Neural cell (in vitro differentiated cells): ENCODE measurements around the gene KIF5A. TPM values are rescaled to one million over a fixed set of nuclear protein-coding genes. Genes with fewer than 3 reads are reported as not detected.

Source experiments
- H2AFZ ChIP-seq: fragments of 200-600, 300-800 bp; sonication (generic), shearing (Covaris generic); 2 replicates; pipeline ENCODE4 v1.6.0; 2014; ENCODE audit warnings: low read depth, mild to moderate bottlenecking, antibody characterized with exemption, low read length, moderate library complexity
- H3F3A ChIP-seq: fragments of 200-600 bp; shearing (Covaris generic); 2 replicates; pipeline ENCODE4 v1.6.1; 2016; ENCODE audit warnings: mild to moderate bottlenecking, moderate library complexity, mixed read lengths, antibody characterized with exemption, low read length; ENCODE audit not compliant: insufficient read depth, poor library complexity, severe bottlenecking
- H3K27ac ChIP-seq: fragments of 200-600, 300-800 bp; sonication (generic), shearing (Covaris generic); 2 replicates; pipeline ENCODE4 v1.5.1; 2014; ENCODE audit warnings: mild to moderate bottlenecking, low read length, moderate library complexity
- H3K27me3 ChIP-seq: fragments of 300-800, 200-600 bp; sonication (generic), shearing (Covaris generic); 2 replicates; pipeline ENCODE4 v1.6.0; 2014; ENCODE audit warnings: mild to moderate bottlenecking, low read depth, low read length, moderate library complexity; ENCODE audit not compliant: insufficient read depth
- H3K36me3 ChIP-seq: fragments of 300-800, 200-600 bp; sonication (generic), shearing (Covaris generic); 2 replicates; pipeline ENCODE4 v1.5.1; 2014; ENCODE audit warnings: mild to moderate bottlenecking, antibody characterized with exemption, low read length, moderate library complexity; ENCODE audit not compliant: insufficient read depth
- H3K4me2 ChIP-seq: fragments of 300-800, 200-600 bp; sonication (generic), shearing (Covaris generic); 2 replicates; pipeline ENCODE4 v1.6.0; 2014; ENCODE audit warnings: mild to moderate bottlenecking, low read length
- H3K4me3 ChIP-seq: fragments of 300-800, 200-600 bp; sonication (generic), shearing (Covaris generic); 2 replicates; pipeline ENCODE4 v1.5.1; 2014; ENCODE audit warnings: mild to moderate bottlenecking, low read length, moderate library complexity
- H3K79me2 ChIP-seq: fragments of 200-600 bp; shearing (Covaris generic); replicated peaks from 2 replicates; pipeline ENCODE4 v1.6.0; 2014; ENCODE audit warnings: mild to moderate bottlenecking, low read length, moderate library complexity; ENCODE audit not compliant: insufficient read depth
- H3K9ac ChIP-seq: fragments of 300-800, 200-600 bp; sonication (generic), shearing (Covaris generic); 2 replicates; pipeline ENCODE4 v1.6.1; 2016; ENCODE audit warnings: mild to moderate bottlenecking, low read length, mixed read lengths
- H3K9me2 ChIP-seq: fragments of 200-600 bp; shearing (Covaris generic); 2 replicates; pipeline ENCODE4 v1.6.1; 2016; ENCODE audit warnings: mild to moderate bottlenecking, low read length, mixed read lengths; ENCODE audit not compliant: insufficient read depth
- H3K9me3 ChIP-seq: fragments of 200-600, 300-800 bp; sonication (generic), shearing (Covaris generic); 2 replicates; pipeline ENCODE4 v1.6.1; 2016; ENCODE audit warnings: mild to moderate bottlenecking, mixed run types, low read length, moderate library complexity, mixed read lengths
- H4K20me1 ChIP-seq: fragments of 200-600 bp; shearing (Covaris generic); 2 replicates; pipeline ENCODE4 v1.6.1; 2016; ENCODE audit warnings: mild to moderate bottlenecking, mixed run types; ENCODE audit not compliant: insufficient read depth
- CTCF ChIP-seq: fragments of 450-650 bp; IDR thresholded peaks from 2 replicates; pipeline ENCODE4 v1.5.1; 2014; ENCODE audit warnings: antibody characterized with exemption, mild to moderate bottlenecking, moderate library complexity; ENCODE audit not compliant: poor library complexity, severe bottlenecking
- EP300 ChIP-seq: fragments of 450-650 bp; conservative IDR thresholded peaks from 2 replicates; pipeline ENCODE4 v1.6.1; 2014; ENCODE audit warnings: antibody characterized with exemption, mild to moderate bottlenecking, moderate library complexity; ENCODE audit not compliant: poor library complexity, severe bottlenecking
- EZH2 ChIP-seq: fragments of 200-600, 300-800 bp; shearing (Covaris generic), sonication (generic); IDR thresholded peaks from 2 replicates; pipeline ENCODE4 v1.6.1; 2014; ENCODE audit warnings: antibody characterized with exemption, low read length, borderline replicate concordance, mild to moderate bottlenecking; ENCODE audit not compliant: insufficient read depth, poor library complexity, severe bottlenecking
- MXI1 ChIP-seq: fragments of 450-650 bp; conservative IDR thresholded peaks from 2 replicates; pipeline ENCODE4 v1.6.1; 2014; ENCODE audit warnings: antibody characterized with exemption, mild to moderate bottlenecking; ENCODE audit not compliant: poor library complexity, severe bottlenecking
- POLR2AphosphoS5 ChIP-seq: IDR thresholded peaks from 2 replicates; pipeline ENCODE4 v1.6.1; 2012
- RAD21 ChIP-seq: fragments of 450-650 bp; conservative IDR thresholded peaks from 2 replicates; pipeline ENCODE4 v1.6.1; 2014; ENCODE audit warnings: antibody characterized with exemption, mild to moderate bottlenecking, moderate library complexity
- REST ChIP-seq: IDR thresholded peaks from 2 replicates; pipeline ENCODE4 v1.6.1; 2012; ENCODE audit warnings: borderline replicate concordance
- SMC3 ChIP-seq: fragments of 450-650 bp; conservative IDR thresholded peaks from 2 replicates; pipeline ENCODE4 v1.6.1; 2014; ENCODE audit warnings: antibody characterized with exemption, mild to moderate bottlenecking, moderate library complexity; ENCODE audit not compliant: poor library complexity
- TAF1 ChIP-seq: IDR thresholded peaks from 2 replicates; pipeline ENCODE4 v1.6.1; 2012; ENCODE audit warnings: low read depth
- polyA plus RNA-seq: library from polyadenylated mRNA; depleted of rRNA; stranded (reverse); fragments of >200 nt; gene quantifications from 2 replicates; pipeline ENCODE4 v1.2.3, GENCODE V29; 2014

Gene KIF5A
- polyA plus RNA-seq, 1 donor from 2014 or later = 58.8 TPM

GRCh38 chr12:57527184-57527583, 22.7 kb upstream of the KIF5A start:
- no peaks in the 10 kb centered on the region for H3K27me3 ChIP-seq
- H3K9me3 ChIP-seq = no peaks in the 10 kb centered on the region
- no peak overlapping the region for H3K9ac ChIP-seq
- no peaks in the 10 kb centered on the region for H3K36me3 ChIP-seq
- H3F3A ChIP-seq = peaks cover 4% of the 10 kb centered on the region
- no peak overlapping the region for H3K4me2 ChIP-seq
- TF ChIP-seq CTCF (no peak), TAF1 (no peak), RAD21 (no peak), SMC3 (no peak), EZH2 (no peak), EP300 (no peak)
- H3K27ac ChIP-seq = no peak overlapping the region
- H2AFZ ChIP-seq = no peak overlapping the region
- no peaks in the 10 kb centered on the region for H3K9me2 ChIP-seq
- H3K79me2 ChIP-seq = peaks cover 18% of the 10 kb centered on the region
- H3K4me3 ChIP-seq = no peak overlapping the region
- H4K20me1 ChIP-seq = no peaks in the 10 kb centered on the region

GRCh38 chr12:57528176-57528575, 21.7 kb upstream of the KIF5A start:
- Histone ChIP-seq H3K27ac (no peak overlapping the region), H3F3A (peaks cover 4% of the 10 kb centered on the region), H2AFZ (no peak overlapping the region), H3K9ac (no peak overlapping the region), H3K36me3 (no peaks in the 10 kb centered on the region), H3K9me2 (no peaks in the 10 kb centered on the region), H4K20me1 (no peaks in the 10 kb centered on the region), H3K9me3 (no peaks in the 10 kb centered on the region), H3K4me3 (no peak overlapping the region), H3K27me3 (no peaks in the 10 kb centered on the region), H3K79me2 (peaks cover 18% of the 10 kb centered on the region), H3K4me2 (no peak overlapping the region)
- TF ChIP-seq REST = no peak
- TF ChIP-seq RAD21 = no peak
- no peak for TF ChIP-seq TAF1
- TF ChIP-seq POLR2AphosphoS5 = no peak
- TF ChIP-seq CTCF = no peak
- no peak for TF ChIP-seq EP300
- no peak for TF ChIP-seq MXI1
- no peak for TF ChIP-seq SMC3
- no peak for TF ChIP-seq EZH2
